ENCODE measurements around the gene TDRD9. TPM values are rescaled to one million over a fixed set of nuclear protein-coding genes. Genes with fewer than 3 reads are reported as not detected.
"Not testable (repeated sequence)": the region's sequence is repeated elsewhere in the genome, so short reads cannot be mapped to it uniquely, and the experiment has no call there.

TDRD9 gene
- polyA plus RNA-seq, 5 donors: 0.24 to 2.3 (median 1.6) TPM

GRCh38 chr14:103920981-103921854 lies 7.0 kb upstream of the TDRD9 start:
- DNase-seq: peak; percentile 93

GRCh38 chr14:103921855-103922200 lies 6.4 kb upstream of the TDRD9 start:
- not testable (repeated sequence) for DNase-seq

GRCh38 chr14:103923863-103924262 lies 4.4 kb upstream of the TDRD9 start:
- no peak for DNase-seq

GRCh38 chr14:103925316-103925715 lies 2.9 kb upstream of the TDRD9 start:
- no peak for DNase-seq

GRCh38 chr14:103927566-103927965 lies 690 bp upstream of the TDRD9 start:
- DNase-seq: no peak

- no peak for DNase-seq
Measured at GRCh38 chr14:103930051-103930604, 1.9 kb downstream of the TDRD9 start.

GRCh38 chr14:103931422-103931821 lies 3.2 kb downstream of the TDRD9 start:
- no peak for DNase-seq

GRCh38 chr14:103932791-103933490 lies 4.7 kb downstream of the TDRD9 start:
- DNase-seq: no peak

- DNase-seq: no peak
Measured at GRCh38 chr14:103935102-103935501, 6.8 kb downstream of the TDRD9 start.

- DNase-seq: no peak
Measured at GRCh38 chr14:103941462-103941861, 13.2 kb downstream of the TDRD9 start.

GRCh38 chr14:103941973-103942736 lies 13.9 kb downstream of the TDRD9 start, which contains the start of gene RD3L:
Gene RD3L, minus strand, starts transcription at chr14:103942529. Its CDS starts 834 bp downstream, at chr14:103941695.
- no peak for DNase-seq

GRCh38 chr14:103943673-103944072 lies 15.4 kb downstream of the TDRD9 start:
- no peak for DNase-seq

GRCh38 chr14:103946975-103947374 lies 18.7 kb downstream of the TDRD9 start:
- DNase-seq: no peak

- no peak for DNase-seq
Measured at GRCh38 chr14:103948442-103948841, 20.2 kb downstream of the TDRD9 start.

GRCh38 chr14:103949131-103949790 lies 21.0 kb downstream of the TDRD9 start:
- peak; percentile 20 to 36 for DNase-seq

GRCh38 chr14:103960457-103961055 lies 32.3 kb downstream of the TDRD9 start:
- DNase-seq: no peak

- no peak for DNase-seq
Measured at GRCh38 chr14:103961928-103962578, 33.8 kb downstream of the TDRD9 start.

GRCh38 chr14:103966631-103967030 lies 38.4 kb downstream of the TDRD9 start:
- no peak for DNase-seq

GRCh38 chr14:103969961-103970360 lies 41.7 kb downstream of the TDRD9 start:
- DNase-seq: no peak

GRCh38 chr14:103973354-103973753 lies 45.1 kb downstream of the TDRD9 start:
- no peak for DNase-seq
